ENCODE measurements around the gene YPEL1.

YPEL1 gene

GRCh38 chr22:21687685-21688259, 47.8 kb downstream of the YPEL1 start:
- TF ChIP-seq GATA2 (IDR thresholded peaks at IDR 0.05; ENCODE audit: low read depth, low read length) (no peak), GATA3 (IDR thresholded peaks at IDR 0.05; ENCODE audit: low read depth, low read length) (no peak)

DNA sequence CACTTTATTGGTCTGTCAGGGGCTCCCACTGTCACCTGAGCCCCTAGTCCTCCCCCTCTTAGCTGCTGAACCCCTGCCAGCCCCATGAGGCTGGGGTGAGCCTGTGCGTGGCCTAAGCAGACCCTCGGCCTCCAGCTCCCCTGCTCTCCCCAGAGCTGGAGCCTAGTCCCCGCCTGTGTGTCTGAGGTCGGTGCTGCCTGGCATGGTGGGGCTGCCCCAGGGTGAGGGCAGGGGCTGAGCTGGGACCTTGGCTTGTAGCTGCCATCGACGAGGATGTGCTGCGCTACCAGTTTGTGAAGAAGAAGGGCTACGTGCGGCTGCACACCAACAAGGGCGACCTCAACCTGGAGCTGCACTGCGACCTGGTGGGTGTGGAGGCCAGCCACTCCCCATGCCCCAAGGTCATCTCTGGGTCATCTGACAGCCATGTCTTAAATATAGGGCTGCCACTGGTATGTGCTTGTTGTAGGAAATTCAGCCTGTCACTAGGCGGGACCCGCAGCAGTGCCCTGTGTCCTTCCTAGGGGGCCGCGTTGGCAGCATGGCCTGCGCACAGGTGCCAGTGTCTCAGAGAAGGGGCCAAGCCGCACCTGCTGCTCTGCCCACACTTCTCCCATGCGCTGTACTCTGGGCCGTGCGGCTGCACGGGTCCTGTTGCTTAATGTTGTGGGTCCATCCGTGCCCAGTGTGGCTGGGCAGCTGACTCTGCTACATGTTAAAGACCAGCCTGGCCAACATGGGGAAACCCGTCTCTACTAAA, 48.8 kb downstream of the YPEL1 start:
- no peak for TF ChIP-seq GATA3 (IDR thresholded peaks at IDR 0.05; ENCODE audit: low read depth, low read length)
- no peak for TF ChIP-seq GATA2 (IDR thresholded peaks at IDR 0.05; ENCODE audit: low read depth, low read length)

- no peak for TF ChIP-seq GATA3 (IDR thresholded peaks at IDR 0.05; ENCODE audit: low read depth, low read length)
- TF ChIP-seq GATA2 (IDR thresholded peaks at IDR 0.05; ENCODE audit: low read depth, low read length): no peak
Measured at GRCh38 chr22:21686193-21686608, 49.4 kb downstream of the YPEL1 start.

DNA sequence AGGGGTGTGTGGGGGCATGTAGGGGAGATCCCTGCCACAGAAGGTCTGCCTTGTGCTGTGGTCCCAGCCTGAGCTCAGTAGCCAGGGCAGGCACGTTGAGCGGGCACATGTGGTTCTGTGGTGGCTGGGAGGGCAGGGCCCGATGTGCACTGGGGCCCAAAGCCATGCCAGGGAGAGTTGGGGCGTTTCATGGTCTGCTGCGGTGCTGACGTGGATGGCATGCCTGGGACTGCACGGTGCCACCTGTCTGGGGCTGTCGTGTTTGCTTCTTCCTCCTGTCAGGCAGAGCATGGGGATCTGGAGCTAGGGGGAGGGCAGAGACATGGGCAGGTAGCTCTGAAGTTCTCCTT, 50.5 kb downstream of the YPEL1 start:
- no peak for TF ChIP-seq GATA2 (IDR thresholded peaks at IDR 0.05; ENCODE audit: low read depth, low read length)
- no peak for TF ChIP-seq GATA3 (IDR thresholded peaks at IDR 0.05; ENCODE audit: low read depth, low read length)

DNA sequence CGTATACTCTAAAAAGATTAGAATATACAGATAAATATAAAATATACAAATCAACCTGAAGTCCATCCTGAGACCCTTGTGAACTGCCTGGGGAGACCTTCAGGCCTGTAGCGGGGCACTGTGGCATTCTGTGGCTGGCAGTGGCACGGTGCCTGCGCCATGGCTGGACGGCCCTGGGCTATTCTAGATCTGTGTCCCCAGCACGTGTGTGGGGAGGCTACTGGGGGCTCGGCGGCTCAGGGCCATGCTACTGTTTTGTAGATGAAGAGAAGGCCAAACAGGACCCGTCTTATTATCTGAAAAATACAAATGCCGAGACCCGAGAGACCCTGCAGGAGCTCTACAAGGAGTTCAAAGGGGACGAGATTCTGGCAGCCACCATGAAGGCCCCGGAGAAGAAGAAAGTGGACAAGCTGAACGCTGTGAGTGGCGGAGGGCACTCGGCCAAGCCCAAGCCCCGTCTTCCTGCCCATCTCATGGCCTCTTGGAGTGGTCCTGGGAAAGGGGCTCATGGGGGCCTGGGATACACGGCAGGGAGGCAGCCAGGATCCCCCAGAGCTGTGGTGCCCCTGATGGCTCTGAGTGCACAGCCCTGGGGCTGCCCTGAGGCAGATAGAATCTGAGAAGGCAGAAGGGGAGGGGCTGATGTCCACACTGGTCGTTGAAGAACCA, 51.0 kb downstream of the YPEL1 start:
- TF ChIP-seq GATA2 (IDR thresholded peaks at IDR 0.05; ENCODE audit: low read depth, low read length): no peak
- TF ChIP-seq GATA3 (IDR thresholded peaks at IDR 0.05; ENCODE audit: low read depth, low read length): no peak

DNA sequence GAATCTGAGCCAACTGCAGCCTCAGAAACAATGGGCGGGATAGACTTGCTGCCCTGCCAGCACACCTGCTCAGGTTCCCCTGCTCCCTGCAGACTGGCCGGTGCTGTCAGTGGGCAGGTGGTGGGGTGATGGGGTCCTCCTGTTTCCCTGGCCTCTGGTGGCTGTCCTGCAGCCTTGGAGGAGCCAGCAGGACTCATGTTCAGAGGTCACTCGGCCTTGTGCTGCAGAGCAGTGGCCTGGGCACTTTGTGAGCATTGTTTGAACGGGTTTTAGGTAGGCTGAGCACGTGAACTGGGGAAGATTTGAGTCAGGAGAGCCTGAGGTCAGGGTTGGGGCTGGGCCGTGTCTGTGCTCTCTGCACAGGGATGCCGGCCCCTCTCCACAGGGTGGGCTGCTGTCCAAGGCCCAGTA, 52.2 kb downstream of the YPEL1 start:
- TF ChIP-seq GATA3 (IDR thresholded peaks at IDR 0.05; ENCODE audit: low read depth, low read length) (no peak), GATA2 (IDR thresholded peaks at IDR 0.05; ENCODE audit: low read depth, low read length) (no peak)

- TF ChIP-seq GATA3 (IDR thresholded peaks at IDR 0.05; ENCODE audit: low read depth, low read length) (no peak), GATA2 (IDR thresholded peaks at IDR 0.05; ENCODE audit: low read depth, low read length) (no peak)
Measured at GRCh38 chr22:21682385-21683175, 53.0 kb downstream of the YPEL1 start.

GRCh38 chr22:21681566-21682370, 53.8 kb downstream of the YPEL1 start:
- no peak for TF ChIP-seq GATA2 (IDR thresholded peaks at IDR 0.05; ENCODE audit: low read depth, low read length)
- no peak for TF ChIP-seq GATA3 (IDR thresholded peaks at IDR 0.05; ENCODE audit: low read depth, low read length)

- TF ChIP-seq GATA3 (IDR thresholded peaks at IDR 0.05; ENCODE audit: low read depth, low read length): no peak
- TF ChIP-seq GATA2 (IDR thresholded peaks at IDR 0.05; ENCODE audit: low read depth, low read length): no peak
Measured at GRCh38 chr22:21680830-21681565, 54.6 kb downstream of the YPEL1 start.

GRCh38 chr22:21679383-21679782, 56.2 kb downstream of the YPEL1 start:
- TF ChIP-seq GATA2 (IDR thresholded peaks at IDR 0.05; ENCODE audit: low read depth, low read length) (no peak), GATA3 (IDR thresholded peaks at IDR 0.05; ENCODE audit: low read depth, low read length) (no peak)

- no peak for TF ChIP-seq GATA2 (IDR thresholded peaks at IDR 0.05; ENCODE audit: low read depth, low read length)
- TF ChIP-seq GATA3 (IDR thresholded peaks at IDR 0.05; ENCODE audit: low read depth, low read length): no peak
Measured at GRCh38 chr22:21677606-21678443, 57.8 kb downstream of the YPEL1 start.

DNA sequence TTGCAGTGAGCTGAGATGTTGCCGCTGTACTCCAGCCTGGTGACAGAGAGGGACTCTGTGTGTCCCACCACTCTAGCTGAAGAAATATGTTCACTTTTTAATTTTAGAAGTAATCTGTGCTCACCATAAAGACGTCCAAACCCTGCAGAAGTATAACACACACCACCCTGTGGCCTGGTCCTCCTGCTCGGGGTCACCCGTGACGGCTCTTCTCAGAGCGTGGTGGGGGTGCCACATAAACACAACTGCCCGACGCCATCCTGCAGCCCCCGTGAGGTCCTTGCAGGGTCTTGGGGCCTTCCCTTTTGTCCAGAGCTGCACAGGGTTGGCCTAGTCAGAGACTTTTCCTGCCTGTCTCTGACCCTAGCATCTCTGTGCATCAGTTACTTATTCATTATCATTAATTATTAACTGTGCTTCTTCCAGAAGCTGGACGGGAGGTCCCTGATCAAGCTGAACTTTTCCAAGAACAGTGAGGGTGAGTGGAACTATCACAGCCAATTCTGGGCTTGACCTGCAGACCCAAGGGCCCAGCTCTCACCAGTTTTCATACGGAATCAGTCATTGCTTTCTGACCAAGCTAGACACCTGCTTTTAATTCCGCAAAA, 60.9 kb downstream of the YPEL1 start:
- TF ChIP-seq GATA3 (IDR thresholded peaks at IDR 0.05; ENCODE audit: low read depth, low read length) (no peak), GATA2 (IDR thresholded peaks at IDR 0.05; ENCODE audit: low read depth, low read length) (no peak)
